Fibroblast of pulmonary artery (primary cell): ENCODE measurements around the gene PLXDC2.
"Not testable (repeated sequence)": the region's sequence is repeated elsewhere in the genome, so short reads cannot be mapped to it uniquely, and the experiment has no call there.

Source experiments
- DNase-seq: peaks from one replicate; pipeline ENCODE4 v3.0.0-alpha.2; 2010; ENCODE audit warnings: low read depth
- H3K4me3 ChIP-seq: replicated peaks from 2 replicates; pipeline ENCODE4 v1.5.1; 2011; ENCODE audit warnings: low read depth, mild to moderate bottlenecking, control low read depth, low read length, moderate library complexity
- TF ChIP-seq, protein P1 (sequence below): IDR thresholded peaks from 2 replicates; pipeline ENCODE4 v1.5.1; 2011; ENCODE audit warnings: mild to moderate bottlenecking, control low read depth, low read length, inconsistent platforms; ENCODE audit errors: missing control alignments

PLXDC2 gene

DNA sequence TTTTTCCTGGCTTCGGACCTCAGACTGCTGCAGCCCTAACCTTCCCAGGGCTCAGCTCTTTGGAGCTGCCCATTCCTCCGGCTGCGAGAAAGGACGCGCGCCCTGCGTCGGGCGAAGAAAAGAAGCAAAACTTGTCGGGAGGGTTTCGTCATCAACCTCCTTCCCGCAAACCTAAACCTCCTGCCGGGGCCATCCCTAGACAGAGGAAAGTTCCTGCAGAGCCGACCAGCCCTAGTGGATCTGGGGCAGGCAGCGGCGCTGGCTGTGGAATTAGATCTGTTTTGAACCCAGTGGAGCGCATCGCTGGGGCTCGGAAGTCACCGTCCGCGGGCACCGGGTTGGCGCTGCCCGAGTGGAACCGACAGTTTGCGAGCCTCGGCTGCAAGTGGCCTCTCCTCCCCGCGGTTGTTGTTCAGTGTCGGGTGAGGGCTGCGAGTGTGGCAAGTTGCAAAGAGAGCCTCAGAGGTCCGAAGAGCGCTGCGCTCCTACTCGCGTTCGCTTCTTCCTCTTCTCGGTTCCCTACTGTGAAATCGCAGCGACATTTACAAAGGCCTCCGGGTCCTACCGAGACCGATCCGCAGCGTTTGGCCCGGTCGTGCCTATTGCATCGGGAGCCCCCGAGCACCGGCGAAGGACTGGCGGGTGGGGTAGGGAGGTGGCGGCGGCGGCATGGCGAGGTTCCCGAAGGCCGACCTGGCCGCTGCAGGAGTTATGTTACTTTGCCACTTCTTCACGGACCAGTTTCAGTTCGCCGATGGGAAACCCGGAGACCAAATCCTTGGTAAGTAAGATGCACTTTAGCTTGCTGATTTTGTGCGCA lies at the start of gene PLXDC2:
TSS of gene PLXDC2 (plus strand) at position 22 of the 820 bp plus-strand sequence.
- DNase-seq = peak; percentile 59
- TF ChIP-seq, protein P1, sequence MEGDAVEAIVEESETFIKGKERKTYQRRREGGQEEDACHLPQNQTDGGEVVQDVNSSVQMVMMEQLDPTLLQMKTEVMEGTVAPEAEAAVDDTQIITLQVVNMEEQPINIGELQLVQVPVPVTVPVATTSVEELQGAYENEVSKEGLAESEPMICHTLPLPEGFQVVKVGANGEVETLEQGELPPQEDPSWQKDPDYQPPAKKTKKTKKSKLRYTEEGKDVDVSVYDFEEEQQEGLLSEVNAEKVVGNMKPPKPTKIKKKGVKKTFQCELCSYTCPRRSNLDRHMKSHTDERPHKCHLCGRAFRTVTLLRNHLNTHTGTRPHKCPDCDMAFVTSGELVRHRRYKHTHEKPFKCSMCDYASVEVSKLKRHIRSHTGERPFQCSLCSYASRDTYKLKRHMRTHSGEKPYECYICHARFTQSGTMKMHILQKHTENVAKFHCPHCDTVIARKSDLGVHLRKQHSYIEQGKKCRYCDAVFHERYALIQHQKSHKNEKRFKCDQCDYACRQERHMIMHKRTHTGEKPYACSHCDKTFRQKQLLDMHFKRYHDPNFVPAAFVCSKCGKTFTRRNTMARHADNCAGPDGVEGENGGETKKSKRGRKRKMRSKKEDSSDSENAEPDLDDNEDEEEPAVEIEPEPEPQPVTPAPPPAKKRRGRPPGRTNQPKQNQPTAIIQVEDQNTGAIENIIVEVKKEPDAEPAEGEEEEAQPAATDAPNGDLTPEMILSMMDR = no peak
- H3K4me3 ChIP-seq = peak within 1 kb of the TSS; percentile 66

- no peak for DNase-seq
- H3K4me3 ChIP-seq = no peak overlapping the region
- TF ChIP-seq, protein P1 = no peak
Measured at GRCh38 chr10:19767876-19768275, 48.4 kb upstream of the PLXDC2 start.

DNA sequence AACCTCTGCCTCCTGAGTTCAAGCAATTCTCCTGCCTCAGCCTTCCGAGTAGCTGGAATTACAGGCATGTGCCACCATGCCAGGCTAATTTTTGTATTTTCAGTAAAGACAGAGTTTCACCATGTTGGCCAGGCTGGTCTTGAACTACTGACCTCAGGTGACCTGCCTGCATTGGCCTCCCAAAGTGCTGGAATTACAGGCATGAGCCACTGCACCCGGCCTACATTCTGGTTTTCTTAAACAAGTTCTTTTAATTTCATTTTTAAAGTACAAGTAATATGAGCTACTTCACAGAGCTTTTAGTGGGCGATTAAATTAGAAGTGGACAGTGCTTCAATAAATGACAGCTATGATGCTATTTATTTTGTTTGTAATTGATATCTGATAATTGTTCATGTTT lies 46.4 kb upstream of the PLXDC2 start:
- H3K4me3 ChIP-seq, DNase-seq: not testable (repeated sequence)

DNA sequence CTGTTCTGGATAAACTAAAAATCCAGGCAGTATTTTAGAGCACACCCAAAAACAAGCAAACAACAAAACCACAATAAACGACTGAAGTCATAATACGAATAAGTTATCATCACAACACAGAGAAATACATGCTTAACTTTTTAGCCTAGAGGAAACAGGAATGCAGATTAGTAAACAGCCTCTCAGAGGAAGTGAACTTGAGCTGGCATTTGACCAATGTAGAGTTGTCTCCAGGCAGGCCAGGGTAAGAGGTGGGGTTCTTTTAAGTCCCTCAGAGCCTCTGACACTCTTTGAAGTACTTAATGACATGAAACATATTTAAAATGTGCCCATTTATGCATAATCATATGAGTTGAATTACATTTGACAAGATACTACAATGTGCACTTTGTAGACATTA lies 43.3 kb upstream of the PLXDC2 start:
- H3K4me3 ChIP-seq = no peak overlapping the region
- DNase-seq = no peak
- TF ChIP-seq, protein P1 = no peak

- DNase-seq = no peak
- H3K4me3 ChIP-seq = no peak overlapping the region
- TF ChIP-seq, protein P1 = no peak
Measured at GRCh38 chr10:19775296-19775695, 40.9 kb upstream of the PLXDC2 start.

- no peak overlapping the region for H3K4me3 ChIP-seq
- DNase-seq = no peak
- TF ChIP-seq, protein P1 = no peak
Measured at GRCh38 chr10:19777806-19778205, 38.4 kb upstream of the PLXDC2 start.

GRCh38 chr10:19778996-19779395 lies 37.2 kb upstream of the PLXDC2 start:
- TF ChIP-seq, protein P1 = no peak
- DNase-seq = no peak
- H3K4me3 ChIP-seq = no peak overlapping the region
